ENCODE results near the gene CD82.
A peak's percentile ranks its signal among the peaks of the same experiment; 100 is the strongest.
"Not testable (repeated sequence)": the region's sequence is repeated elsewhere in the genome, so short reads cannot be mapped to it uniquely, and the experiment has no call there.

The CD82 gene

GRCh38 chr11:44631831-44632230 lies 66.4 kb downstream of the CD82 start:
- no peak for DNase-seq (ENCODE audit: low read depth)

- no peak for DNase-seq (ENCODE audit: low read depth)
These were observed 67.1 kb downstream of the CD82 start for GRCh38 chr11:44632466-44633123.

- no peak for DNase-seq (ENCODE audit: low read depth)
These were observed 68.2 kb downstream of the CD82 start for GRCh38 chr11:44633641-44634040.

- DNase-seq (ENCODE audit: low read depth): peak; percentile 44
These were observed 69.2 kb downstream of the CD82 start for GRCh38 chr11:44634401-44635281.

- no peak for DNase-seq (ENCODE audit: low read depth)
These were observed 72.0 kb downstream of the CD82 start for GRCh38 chr11:44637487-44637886.

- DNase-seq (ENCODE audit: low read depth): no peak
These were observed 72.6 kb downstream of the CD82 start for GRCh38 chr11:44638032-44638431.

GRCh38 chr11:44643217-44643616 lies 77.8 kb downstream of the CD82 start:
- no peak for DNase-seq (ENCODE audit: low read depth)

GRCh38 chr11:44645827-44646226 lies 80.4 kb downstream of the CD82 start:
- no peak for DNase-seq (ENCODE audit: low read depth)

GRCh38 chr11:44647255-44647955 lies 81.9 kb downstream of the CD82 start:
- not testable (repeated sequence) for DNase-seq (ENCODE audit: low read depth)

- no peak for DNase-seq (ENCODE audit: low read depth)
These were observed 82.6 kb downstream of the CD82 start for GRCh38 chr11:44648109-44648508.

- no peak for DNase-seq (ENCODE audit: low read depth)
These were observed 86.2 kb downstream of the CD82 start for GRCh38 chr11:44651535-44652155.

- DNase-seq (ENCODE audit: low read depth): no peak
These were observed 87.6 kb downstream of the CD82 start for GRCh38 chr11:44652901-44653644.

GRCh38 chr11:44654057-44654456 lies 88.6 kb downstream of the CD82 start:
- no peak for DNase-seq (ENCODE audit: low read depth)

GRCh38 chr11:44654596-44654995 lies 89.1 kb downstream of the CD82 start:
- DNase-seq (ENCODE audit: low read depth): no peak

- no peak for DNase-seq (ENCODE audit: low read depth)
These were observed 92.5 kb downstream of the CD82 start for GRCh38 chr11:44657836-44658505.

GRCh38 chr11:44658506-44658850 lies 93.0 kb downstream of the CD82 start:
- DNase-seq (ENCODE audit: low read depth): no peak

- no peak for DNase-seq (ENCODE audit: low read depth)
These were observed 94.2 kb downstream of the CD82 start for GRCh38 chr11:44659641-44660040.

- not testable (repeated sequence) for DNase-seq (ENCODE audit: low read depth)
These were observed 95.1 kb downstream of the CD82 start for GRCh38 chr11:44660535-44660934.

GRCh38 chr11:44661311-44661717 lies 95.9 kb downstream of the CD82 start:
- DNase-seq (ENCODE audit: low read depth): no peak

Measured in HS-5 (cell line).